ENCODE measurements around the gene SLC9A3.

The SLC9A3 gene

DNA sequence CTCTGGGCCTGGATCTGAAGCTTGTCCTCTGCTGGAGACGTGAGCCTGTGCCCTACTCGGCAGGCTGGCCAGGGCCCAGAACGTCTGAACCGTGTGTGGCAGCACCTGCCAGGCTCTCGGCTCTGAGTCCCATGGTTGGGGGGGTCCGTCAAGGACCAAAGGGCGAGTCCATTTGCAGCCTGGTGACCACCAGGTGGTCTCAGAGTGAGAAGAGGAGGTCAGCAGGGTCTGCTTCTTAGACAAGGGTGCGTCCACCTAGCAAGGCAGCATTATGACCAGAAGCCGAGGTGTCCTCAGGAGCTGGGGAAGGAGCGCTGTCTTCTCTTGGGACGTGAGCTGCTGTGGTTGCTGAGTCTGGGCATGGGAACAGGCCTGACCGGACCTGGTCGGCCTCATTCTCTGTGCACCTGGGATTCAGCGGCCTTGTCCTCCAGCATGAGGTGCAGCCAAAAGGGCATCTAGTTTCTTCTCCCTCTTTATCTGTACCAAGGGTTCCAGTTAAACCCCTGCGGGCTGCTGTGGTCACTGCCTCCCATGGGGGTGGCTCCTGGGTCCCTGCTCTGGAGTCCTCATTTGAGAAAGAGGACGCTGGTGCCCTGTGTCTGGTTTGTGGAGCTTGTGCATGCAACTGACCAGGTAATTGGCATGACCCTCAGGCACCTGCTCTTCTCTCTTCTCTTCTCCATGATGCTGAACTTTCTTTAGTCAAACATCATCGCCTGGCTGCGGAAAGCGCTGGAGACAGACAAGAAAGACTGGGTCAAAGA, 66.9 kb downstream of the SLC9A3 start:
- no peak for DNase-seq

DNA sequence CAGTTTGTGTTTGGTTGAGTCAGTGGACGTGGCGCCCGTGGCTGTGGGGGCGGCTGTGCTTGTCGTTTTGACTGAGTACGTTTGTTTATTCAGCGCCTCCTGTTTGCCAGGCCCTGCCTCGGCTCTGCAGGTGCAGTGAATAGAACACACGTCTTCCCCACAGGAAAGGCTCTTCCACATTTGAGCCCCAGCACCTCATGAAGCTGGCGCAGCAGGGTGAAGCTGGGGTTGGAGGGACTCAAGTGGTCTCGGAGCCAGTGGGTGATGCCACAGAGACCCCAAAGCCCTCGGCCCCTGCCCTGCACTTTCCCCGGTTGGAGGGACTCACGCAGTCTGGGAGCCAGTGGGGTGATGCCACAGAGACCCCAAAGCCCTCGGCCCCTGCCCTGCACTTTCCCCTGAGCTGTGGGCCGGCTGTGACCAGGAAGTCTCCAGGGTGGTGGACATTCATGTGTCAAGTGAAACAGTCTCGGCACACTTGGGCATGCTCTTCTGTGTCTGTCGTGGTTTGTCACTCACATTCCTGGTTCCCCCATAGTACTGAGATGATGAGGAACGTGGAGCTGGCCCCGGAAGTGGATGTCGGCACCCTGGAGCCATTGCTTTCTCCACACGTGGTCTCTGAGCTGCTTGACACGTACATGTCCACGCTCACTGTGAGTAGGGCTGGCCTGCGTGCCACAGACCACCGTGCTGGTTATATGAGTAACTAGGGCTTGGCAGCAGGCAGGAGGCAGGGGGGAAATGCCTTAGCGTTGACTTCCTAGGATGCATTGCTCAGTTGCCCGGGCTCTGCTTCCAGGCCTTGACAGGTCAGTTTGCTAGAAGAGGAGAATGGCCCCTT, 67.7 kb downstream of the SLC9A3 start:
- DNase-seq, result peak; percentile 48

DNA sequence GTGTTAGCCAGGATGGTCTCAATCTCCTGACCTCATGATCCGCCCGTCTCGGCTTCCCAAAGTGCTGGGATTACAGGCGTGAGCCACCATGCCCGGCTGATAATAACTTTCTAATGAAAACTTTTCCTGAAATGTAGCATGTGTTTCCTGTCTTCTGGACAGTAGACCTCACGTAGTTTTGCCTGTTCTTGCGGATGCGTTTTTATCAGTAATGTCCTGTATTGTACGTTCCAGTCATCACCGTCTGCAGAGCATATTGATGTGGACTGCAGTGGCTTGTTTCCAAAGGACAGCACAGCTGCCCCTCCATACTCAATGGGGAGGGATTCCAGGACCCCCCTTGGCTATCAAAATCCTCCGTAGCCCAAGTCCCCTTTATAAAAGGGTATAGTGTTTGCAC, 68.4 kb downstream of the SLC9A3 start:
- no peak for DNase-seq

DNA sequence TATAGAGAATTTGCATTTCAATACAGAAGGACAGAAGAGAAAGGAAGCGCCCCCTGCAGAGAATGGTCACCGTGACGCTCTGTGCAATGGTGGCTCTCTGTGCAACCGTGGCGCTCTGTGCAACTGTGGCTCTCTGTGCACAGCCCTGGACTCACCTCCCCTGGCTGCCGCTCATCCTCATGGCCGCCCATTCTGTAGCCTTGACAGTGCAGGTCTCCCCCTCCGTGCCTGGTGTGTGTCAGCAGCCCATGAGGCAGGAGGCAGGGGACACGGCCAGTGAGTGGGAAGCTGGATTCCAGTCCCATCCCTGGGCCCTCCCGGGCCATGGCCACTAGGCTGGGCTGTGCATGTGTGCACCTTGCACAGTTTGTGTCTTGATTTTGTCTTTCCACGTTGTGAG, 69.3 kb downstream of the SLC9A3 start:
- DNase-seq, result no peak

DNA sequence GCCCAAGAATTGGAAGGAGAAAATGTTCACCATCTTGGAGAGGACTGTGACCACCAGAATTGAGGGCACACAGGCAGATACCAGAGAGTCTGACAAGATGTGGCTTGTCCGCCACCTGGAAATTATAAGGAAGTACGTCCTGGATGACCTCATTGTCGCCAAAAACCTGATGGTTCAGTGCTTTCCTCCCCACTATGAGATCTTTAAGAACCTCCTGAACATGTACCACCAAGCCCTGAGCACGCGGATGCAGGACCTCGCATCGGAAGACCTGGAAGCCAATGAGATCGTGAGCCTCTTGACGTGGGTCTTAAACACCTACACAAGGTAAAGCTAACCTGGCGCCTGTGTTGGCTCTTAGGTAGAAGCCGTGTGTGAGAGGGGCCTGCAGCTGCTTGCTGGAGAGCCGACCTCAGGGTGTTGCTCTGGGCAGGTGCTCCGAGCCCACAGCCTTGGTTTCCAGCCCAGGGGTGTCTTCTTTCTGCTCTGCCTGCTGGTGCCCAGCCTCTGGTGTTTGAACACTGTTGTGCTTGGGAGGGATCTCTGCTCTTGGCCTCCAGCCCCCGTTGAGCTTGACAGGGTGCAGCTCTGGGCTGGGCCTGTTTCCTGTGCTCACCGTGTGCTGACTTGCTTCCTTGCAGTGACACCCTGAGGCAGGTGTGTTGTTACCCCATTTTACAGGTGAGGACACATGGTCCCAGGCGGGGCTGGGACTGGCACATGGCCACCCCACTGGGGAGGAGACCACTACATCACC, 70.3 kb downstream of the SLC9A3 start:
- no peak for DNase-seq

DNA sequence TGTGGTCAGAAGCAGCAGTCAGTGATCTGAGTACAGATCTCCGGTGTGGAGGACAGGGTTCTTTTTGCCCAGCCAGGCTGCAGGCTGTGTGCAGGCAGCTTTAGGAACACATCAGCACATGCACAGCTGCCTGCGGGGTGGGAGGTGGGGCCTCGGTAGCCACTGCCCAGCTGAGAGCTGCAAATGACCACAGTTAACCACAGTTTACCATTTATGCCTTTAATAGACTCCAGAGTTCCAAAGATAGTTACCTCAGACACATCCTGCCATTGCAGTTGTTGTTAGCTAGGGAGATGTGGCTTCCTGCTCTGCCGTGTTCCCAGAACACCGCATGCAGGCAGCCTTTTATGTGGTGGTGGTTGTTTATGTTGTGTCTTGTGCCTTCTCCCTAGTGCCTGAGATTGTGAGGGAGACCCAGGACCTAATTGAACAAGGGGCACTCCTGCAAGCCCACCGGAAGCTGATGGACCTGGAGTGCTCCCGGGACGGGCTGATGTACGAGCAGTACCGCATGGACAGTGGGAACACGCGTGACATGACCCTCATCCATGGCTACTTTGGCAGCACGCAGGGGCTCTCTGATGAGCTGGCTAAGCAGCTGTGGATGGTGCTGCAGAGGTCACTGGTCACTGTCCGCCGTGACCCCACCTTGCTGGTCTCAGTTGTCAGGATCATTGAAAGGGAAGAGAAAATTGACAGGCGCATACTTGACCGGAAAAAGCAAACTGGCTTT, 71.1 kb downstream of the SLC9A3 start:
- DNase-seq, result no peak

DNA sequence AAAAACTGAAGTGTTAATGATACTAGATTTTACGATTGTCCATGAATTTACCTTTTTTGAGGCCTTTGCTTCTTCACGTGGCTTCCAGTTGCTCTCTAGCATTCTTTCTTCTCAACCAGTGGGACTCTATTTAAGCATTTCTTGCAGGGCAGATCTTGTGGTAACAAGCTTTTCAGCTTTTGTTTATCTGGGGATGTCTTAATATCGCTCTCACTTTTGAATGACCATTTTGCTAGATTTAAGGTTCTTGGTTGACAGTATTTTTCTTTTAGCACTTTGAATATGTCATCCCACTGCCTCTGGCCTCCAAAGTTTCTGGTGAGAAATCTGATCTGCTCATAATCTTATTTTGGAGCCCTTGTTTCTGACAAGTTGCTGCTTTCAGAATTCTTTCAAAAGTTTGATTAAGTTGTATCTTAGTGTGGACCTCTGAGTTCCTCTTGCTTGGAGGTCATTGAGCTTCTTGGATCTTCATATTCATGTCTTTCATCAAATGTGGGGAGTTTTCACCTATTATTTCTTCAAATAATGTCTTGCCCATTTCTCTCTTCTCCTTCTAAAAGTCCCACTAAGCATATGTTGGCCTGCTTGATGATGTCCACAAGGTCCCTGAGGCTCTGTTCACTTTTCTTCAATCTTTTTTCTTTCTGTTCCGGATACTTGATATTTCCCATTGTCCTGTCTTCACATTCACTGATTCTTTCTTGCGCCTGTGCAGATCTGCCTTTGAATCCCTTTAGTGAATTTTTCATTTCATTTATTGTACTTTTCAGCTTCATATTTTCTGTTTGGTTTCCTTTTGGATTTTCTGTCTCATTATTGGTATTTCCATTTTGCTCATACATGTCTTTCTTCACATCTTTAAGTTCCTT, 72.4 kb downstream of the SLC9A3 start:
- DNase-seq, result no peak

DNA sequence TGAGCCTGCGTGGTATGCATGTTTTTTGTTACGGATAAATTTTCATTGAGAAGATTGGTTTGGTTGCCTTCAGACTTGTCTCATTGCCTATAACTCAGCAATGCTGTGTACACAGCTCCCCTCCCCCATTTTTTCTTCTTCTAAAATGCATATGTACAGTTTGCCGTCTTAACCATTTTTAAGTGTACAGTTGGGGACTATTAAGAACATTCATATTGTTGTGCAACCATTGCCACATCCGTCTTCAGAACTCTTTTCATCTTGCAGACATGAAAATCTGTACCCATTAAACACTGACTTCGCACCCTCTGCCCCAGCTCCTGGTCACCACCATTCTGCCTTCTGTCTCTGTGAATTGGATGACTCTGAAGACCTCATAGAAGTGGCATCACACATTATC, 75.1 kb downstream of the SLC9A3 start:
- DNase-seq, result no peak

DNA sequence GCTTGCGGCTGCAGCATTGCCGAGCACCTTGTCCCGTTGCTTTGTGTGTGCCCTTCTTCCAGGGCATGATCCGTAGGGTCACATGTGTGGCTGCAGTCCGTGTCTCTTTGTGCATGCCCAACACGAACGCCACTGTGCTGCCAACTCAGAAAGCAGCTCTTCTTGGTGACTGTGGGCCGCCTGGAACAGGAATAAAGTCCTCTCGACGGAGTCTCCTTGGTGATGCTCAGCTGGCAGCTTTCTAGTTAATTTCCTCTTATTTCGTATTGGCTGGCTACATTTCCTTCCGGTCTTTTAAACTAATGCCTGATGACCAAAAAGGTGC, 75.5 kb downstream of the SLC9A3 start:
- DNase-seq, result no peak

DNA sequence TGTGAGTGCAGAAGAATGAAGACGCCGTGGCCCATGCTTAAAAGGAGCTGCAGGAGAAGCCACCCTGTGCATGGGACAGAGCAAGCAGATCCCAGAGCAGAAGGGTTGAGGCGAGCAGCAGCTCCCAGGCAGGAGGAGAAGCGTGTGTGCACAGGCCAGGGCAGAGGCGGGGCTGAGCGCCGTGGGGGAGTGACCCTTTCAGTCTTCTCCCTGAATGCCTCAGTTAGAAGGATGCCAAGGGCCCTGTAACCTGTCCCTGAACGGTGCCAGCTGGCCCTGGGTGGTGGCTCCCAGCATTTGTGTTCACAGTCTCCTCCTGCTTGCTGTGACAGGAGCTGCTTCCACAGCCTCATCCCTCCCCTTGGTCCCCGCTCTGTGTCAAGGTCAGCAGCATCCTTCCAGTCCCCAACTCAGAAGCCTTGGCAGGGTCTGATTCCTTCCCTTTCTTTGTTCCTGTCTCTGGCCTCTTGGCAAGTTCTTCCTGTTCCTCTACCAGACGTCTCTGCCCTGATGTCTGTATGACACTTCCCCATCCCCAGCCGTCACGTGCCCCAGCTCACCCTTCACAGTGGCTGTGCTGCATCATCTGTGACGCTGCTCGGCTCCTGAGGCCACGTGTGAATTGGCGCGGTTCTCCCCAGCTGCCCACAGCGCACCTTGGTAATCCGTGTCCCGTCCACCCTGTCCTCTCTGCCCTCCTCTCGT, 76.0 kb downstream of the SLC9A3 start:
- DNase-seq, result no peak

DNA sequence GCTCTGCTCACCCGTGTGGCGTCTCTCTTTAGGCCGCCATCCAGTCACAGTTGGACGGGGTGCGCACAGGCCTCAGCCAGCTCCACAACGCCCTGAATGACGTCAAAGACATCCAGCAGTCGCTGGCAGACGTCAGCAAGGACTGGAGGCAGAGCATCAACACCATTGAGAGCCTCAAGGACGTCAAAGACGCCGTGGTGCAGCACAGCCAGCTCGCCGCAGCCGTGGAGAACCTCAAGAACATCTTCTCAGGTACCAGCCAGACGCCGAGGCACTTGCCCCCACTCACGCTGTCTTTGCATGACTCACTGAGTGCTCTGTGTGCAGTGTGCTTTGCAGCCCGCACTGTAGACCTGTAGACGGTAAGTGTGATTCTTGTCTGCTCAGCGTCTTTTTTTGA, 76.7 kb downstream of the SLC9A3 start:
- no peak for DNase-seq

DNA sequence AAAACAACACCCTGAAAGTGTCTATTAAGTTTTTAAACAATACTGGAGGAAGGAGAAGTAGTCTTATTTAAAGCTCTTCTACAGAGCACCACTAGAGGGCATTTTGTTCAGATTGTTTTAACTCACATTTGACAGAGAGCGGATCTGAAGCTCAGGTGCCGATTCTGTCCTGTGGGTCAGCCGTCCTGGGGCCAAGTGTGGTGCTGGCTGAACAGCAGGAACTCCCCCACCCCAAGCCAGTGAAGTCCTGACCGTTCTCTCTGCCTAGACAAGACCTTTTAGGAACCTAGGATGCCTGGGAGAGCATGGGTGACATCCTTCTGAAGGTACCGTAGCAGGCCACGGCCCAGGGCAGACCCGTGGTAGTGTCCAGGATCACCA, 77.4 kb downstream of the SLC9A3 start:
- DNase-seq, result peak; percentile 18

DNA sequence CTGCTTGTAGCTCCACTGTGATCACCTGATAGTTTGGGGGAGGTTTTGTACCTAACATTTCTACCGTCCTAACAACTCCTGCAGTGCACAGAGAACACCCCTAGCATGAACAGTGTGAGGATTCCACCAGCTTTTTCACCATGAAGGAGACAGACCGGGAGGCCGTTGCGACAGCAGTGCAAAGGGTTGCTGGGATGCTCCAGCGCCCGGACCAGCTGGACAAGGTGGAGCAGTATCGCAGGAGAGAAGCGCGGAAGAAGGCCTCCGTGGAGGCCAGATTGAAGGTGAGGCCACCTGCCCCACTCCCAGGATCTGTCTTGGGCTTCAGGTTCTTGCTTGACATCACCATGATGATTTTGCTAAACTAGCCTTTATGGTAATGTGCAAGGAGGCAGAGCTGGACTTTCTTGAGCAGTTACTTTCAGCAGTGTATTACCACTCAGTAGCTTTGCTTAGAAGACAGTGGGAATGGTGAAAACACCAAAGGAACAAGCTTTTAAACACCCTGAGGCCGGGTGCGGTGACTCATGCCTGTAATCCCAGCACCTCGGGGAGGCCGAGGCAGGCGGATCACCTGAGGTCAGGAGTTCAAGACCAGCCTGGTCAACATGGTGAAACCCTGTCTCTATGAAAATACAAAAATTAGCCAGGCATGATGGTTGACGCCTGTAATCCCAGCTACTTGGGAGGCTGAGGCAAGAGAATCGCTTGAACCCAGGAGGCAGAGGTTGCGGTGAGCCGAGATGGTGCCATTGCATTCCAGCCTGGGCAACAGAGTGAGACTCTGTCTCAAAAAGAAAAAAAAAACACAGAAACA, 78.0 kb downstream of the SLC9A3 start:
- no peak for DNase-seq

DNA sequence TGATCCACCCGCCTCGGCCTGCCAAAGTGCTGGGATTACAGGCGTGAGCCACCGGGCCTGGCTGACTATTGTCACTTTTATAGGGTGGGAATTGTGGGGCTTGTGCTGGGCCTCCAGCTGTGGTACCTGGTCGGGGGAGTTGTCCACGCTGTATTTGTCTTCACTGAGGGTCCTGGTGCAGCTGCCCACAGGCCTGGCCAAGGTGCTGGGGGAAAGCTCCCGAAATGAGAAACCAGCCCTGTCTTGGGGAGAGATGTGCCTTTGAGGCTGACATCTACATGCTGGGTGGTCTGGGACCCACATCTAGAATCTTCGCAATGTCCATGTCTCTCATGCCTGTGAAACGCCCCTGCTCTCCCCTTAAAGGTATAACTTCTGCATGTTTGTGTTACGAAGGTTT, 78.7 kb downstream of the SLC9A3 start:
- no peak for DNase-seq

DNA sequence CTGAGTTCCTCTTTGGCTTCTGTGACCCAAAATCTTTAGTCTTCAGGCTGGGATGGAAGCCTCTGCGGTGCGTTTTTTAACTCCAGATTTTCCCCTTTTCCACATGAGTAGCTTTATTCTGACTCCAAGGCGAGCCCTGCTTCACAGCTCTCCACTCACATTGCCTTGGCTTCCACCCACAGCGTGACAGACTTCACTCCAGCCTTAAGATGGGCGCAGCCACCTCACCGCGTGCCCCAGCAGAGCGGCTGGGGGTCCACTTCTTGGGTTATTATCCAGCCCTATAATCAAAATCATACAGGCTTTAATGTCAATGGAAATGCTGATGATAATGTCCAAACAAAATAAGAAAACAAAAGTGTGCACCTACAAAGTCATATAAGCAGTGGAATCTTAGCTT, 80.0 kb downstream of the SLC9A3 start:
- DNase-seq, result no peak

DNA sequence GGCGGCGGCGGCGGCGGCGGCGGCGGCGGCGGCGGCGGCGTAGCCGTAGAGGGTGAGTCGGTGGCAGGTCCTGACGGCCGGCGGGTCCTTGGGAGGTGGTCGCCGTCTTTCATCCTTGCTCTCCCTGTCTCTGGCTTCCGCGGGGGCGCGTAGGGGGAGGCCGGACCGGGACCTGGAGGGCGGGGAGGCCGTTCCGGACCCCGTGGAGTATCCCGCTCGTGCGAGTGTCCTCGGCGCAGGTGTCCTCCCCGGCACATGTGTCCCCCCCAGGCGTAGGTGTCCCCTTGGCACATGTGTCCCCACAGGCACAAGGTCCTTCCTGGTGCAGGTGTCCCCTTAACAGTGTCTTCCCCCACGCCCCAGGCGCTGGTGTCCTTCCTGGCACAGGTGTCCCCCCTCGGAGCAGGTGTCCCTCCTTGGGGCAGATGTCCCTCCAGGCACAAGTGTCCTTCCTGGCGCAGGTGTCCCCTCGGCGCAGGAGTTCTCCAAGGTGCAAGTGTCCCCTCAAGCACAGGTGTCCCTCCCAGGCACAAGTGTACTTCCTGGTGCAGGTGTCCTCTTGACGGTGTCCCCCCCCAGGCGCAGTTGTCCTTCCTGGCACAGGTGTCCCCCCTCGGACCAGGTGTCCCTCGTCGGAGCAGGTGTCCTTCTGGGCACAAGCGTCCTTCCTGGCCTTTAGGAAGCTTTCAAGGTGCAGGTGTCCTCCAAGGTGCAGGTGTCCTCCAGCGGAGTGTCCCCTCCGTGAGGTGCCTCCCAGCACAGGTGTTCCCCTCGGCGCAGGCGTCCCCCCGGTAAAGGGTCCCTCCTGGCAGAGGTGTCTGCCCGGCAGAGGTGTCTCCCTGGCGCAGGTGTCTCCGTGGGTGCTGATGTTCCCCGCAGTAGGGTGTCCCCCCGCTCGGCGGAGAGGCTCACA, 80.8 kb downstream of the SLC9A3 start:
- no peak for DNase-seq

DNA sequence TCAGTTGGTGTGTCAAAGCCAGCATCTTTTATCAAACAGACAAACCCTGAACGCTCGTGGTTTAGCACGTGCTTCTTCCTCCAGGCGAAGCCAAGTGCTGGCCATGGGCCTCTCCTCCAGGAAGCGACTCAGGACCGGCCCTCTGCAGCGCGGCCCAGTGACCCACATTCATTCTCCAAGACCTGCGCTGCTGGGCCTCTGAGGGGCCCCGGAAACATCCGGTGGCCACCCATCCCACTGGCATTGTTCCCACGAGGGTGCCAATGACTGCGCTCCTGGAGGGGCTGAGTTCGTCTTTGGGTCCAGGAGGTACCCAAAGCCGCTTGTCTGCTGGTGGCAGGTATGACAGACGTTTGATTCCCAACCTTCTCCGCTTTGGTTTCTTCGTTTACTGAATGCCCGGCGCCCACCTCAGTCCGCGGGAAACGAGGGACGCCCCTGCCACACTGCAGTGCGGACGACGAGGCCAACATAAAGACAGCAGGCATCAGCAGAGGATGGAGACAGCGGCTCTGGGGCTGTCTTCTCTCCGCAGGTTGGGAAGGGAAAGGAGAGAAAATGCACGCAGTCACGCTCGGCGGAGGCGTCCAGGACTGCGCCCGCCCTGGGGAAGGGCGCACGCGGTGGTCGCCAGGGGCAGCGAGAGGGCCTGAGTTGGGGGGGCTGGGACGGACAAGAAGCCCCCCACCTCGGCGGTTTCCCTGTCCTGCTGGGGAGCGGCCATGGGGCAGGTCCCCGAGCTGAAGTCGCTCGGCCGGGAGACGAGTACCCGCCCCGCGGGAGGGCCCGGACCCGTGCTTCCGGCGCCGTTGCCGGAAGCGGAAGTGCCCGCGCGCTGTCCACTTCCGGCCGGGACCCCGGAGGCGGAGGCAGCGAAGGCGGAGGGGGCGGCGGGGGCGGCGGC, 81.7 kb downstream of the SLC9A3 start, which contains the start of gene EXOC3:
Gene EXOC3, plus strand, starts transcription at position 842 of the 904 bp plus-strand sequence. CDS start 3,030 bp downstream, outside the sequence.
- peak; percentile 46 for DNase-seq

DNA sequence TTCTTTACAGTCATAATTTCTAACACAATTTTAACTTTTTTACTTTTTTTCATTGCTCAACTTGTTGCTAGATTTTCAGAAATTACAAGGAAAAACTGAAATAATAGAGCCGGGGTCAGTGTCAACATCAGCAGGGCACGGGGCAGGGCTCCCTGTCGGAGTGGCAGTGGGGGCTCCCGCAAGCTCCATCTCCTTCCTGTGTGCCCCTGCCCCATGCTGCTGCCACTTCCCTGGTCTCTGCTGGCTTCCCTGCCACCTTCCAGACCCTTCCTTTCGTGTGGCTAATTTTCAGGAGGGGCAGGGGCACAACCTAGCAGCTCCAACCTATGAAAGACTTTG, 82.3 kb downstream of the SLC9A3 start:
- DNase-seq, result no peak

Measured in NCI-H2081 treated with DMSO at 0.1 percent for 48 hours (cell line).